GM21576 (cell line): Measurements from ENCODE around the gene RGS6.
"Not testable (repeated sequence)": the region's sequence is repeated elsewhere in the genome, so short reads cannot be mapped to it uniquely, and the experiment has no call there.

Experiments used
- ATAC-seq: cut with Tn5 transposase; IDR thresholded peaks from one replicate; pipeline ENCODE4 v1.9.1; 2021; ENCODE audit warnings: mild to moderate bottlenecking, moderate library complexity; ENCODE audit not compliant: unreplicated experiment

Gene RGS6

GRCh38 chr14:72443256-72443655 lies 511.0 kb downstream of the RGS6 start:
- ATAC-seq = no peak

GRCh38 chr14:72443991-72444441 lies 511.8 kb downstream of the RGS6 start:
- no peak for ATAC-seq

- no peak for ATAC-seq
Observed at GRCh38 chr14:72444701-72445100, 512.5 kb downstream of the RGS6 start.

GRCh38 chr14:72448212-72448611 lies 516.0 kb downstream of the RGS6 start:
- no peak for ATAC-seq

- no peak for ATAC-seq
Observed at GRCh38 chr14:72450473-72451044, 518.3 kb downstream of the RGS6 start.

- peak; percentile 67 for ATAC-seq
Observed at GRCh38 chr14:72451054-72451972, 519.1 kb downstream of the RGS6 start.

GRCh38 chr14:72452774-72453173 lies 520.5 kb downstream of the RGS6 start:
- no peak for ATAC-seq

GRCh38 chr14:72454388-72455160 lies 522.3 kb downstream of the RGS6 start:
- ATAC-seq = no peak

- ATAC-seq = no peak
Observed at GRCh38 chr14:72457641-72458040, 525.4 kb downstream of the RGS6 start.

GRCh38 chr14:72462056-72462455 lies 529.8 kb downstream of the RGS6 start:
- ATAC-seq = no peak

GRCh38 chr14:72463291-72463866 lies 531.1 kb downstream of the RGS6 start:
- no peak for ATAC-seq

- no peak for ATAC-seq
Observed at GRCh38 chr14:72464226-72464625, 532.0 kb downstream of the RGS6 start.

- ATAC-seq = no peak
Observed at GRCh38 chr14:72466325-72466724, 534.1 kb downstream of the RGS6 start.

GRCh38 chr14:72471346-72471745 lies 539.1 kb downstream of the RGS6 start:
- ATAC-seq = no peak

GRCh38 chr14:72472845-72473244 lies 540.6 kb downstream of the RGS6 start:
- ATAC-seq = no peak

- ATAC-seq = peak; percentile 85
Observed at GRCh38 chr14:72476657-72477499, 544.6 kb downstream of the RGS6 start.

GRCh38 chr14:72477578-72477977 lies 545.3 kb downstream of the RGS6 start:
- ATAC-seq = not testable (repeated sequence)

- no peak for ATAC-seq
Observed at GRCh38 chr14:72478471-72478893, 546.3 kb downstream of the RGS6 start.

- ATAC-seq = no peak
Observed at GRCh38 chr14:72479461-72479931, 547.3 kb downstream of the RGS6 start.
